ENCODE measurements around the gene FXR2. TPM values are rescaled to one million over a fixed set of nuclear protein-coding genes. Genes with fewer than 3 reads are reported as not detected.

The FXR2 gene
- total and polyA plus RNA-seq, 2 experiments from 2014 or later, result 10.9 to 24.4 TPM

GRCh38 chr17:7552621-7553051, 62.1 kb downstream of the FXR2 start:
- TF ChIP-seq POLR2AphosphoS5 (IDR thresholded peaks at IDR 0.05; ENCODE audit: low read depth), result no peak
- TF ChIP-seq CREB1 (CRISPR knock-in tag; IDR thresholded peaks at IDR 0.05; ENCODE audit: low read depth), result no peak
- TF ChIP-seq CTCF (conservative IDR thresholded peaks at IDR 0.05; ENCODE audit: low read depth in 2 of 2), result no peak
- no peak for TF ChIP-seq JUNB (IDR thresholded peaks at IDR 0.05; ENCODE audit: unreplicated experiment)
- TF ChIP-seq ZNF331 (CRISPR knock-in tag; IDR thresholded peaks at IDR 0.05; ENCODE audit: low read depth), result no peak
- TF ChIP-seq, protein P1, sequence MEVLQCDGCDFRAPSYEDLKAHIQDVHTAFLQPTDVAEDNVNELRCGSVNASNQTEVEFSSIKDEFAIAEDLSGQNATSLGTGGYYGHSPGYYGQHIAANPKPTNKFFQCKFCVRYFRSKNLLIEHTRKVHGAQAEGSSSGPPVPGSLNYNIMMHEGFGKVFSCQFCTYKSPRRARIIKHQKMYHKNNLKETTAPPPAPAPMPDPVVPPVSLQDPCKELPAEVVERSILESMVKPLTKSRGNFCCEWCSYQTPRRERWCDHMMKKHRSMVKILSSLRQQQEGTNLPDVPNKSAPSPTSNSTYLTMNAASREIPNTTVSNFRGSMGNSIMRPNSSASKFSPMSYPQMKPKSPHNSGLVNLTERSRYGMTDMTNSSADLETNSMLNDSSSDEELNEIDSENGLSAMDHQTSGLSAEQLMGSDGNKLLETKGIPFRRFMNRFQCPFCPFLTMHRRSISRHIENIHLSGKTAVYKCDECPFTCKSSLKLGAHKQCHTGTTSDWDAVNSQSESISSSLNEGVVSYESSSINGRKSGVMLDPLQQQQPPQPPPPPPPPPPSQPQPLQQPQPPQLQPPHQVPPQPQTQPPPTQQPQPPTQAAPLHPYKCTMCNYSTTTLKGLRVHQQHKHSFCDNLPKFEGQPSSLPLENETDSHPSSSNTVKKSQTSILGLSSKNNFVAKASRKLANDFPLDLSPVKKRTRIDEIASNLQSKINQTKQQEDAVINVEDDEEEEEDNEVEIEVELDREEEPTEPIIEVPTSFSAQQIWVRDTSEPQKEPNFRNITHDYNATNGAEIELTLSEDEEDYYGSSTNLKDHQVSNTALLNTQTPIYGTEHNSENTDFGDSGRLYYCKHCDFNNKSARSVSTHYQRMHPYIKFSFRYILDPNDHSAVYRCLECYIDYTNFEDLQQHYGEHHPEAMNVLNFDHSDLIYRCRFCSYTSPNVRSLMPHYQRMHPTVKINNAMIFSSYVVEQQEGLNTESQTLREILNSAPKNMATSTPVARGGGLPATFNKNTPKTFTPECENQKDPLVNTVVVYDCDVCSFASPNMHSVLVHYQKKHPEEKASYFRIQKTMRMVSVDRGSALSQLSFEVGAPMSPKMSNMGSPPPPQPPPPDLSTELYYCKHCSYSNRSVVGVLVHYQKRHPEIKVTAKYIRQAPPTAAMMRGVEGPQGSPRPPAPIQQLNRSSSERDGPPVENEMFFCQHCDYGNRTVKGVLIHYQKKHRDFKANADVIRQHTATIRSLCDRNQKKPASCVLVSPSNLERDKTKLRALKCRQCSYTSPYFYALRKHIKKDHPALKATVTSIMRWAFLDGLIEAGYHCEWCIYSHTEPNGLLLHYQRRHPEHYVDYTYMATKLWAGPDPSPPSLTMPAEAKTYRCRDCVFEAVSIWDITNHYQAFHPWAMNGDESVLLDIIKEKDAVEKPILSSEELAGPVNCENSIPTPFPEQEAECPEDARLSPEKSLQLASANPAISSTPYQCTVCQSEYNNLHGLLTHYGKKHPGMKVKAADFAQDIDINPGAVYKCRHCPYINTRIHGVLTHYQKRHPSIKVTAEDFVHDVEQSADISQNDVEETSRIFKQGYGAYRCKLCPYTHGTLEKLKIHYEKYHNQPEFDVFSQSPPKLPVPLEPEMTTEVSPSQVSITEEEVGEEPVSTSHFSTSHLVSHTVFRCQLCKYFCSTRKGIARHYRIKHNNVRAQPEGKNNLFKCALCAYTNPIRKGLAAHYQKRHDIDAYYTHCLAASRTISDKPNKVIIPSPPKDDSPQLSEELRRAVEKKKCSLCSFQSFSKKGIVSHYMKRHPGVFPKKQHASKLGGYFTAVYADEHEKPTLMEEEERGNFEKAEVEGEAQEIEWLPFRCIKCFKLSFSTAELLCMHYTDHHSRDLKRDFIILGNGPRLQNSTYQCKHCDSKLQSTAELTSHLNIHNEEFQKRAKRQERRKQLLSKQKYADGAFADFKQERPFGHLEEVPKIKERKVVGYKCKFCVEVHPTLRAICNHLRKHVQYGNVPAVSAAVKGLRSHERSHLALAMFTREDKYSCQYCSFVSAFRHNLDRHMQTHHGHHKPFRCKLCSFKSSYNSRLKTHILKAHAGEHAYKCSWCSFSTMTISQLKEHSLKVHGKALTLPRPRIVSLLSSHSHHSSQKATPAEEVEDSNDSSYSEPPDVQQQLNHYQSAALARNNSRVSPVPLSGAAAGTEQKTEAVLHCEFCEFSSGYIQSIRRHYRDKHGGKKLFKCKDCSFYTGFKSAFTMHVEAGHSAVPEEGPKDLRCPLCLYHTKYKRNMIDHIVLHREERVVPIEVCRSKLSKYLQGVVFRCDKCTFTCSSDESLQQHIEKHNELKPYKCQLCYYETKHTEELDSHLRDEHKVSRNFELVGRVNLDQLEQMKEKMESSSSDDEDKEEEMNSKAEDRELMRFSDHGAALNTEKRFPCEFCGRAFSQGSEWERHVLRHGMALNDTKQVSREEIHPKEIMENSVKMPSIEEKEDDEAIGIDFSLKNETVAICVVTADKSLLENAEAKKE (CRISPR knock-in tag; IDR thresholded peaks at IDR 0.05), result no peak
- TF ChIP-seq ZNF114 (CRISPR knock-in tag; IDR thresholded peaks at IDR 0.05), result no peak
- TF ChIP-seq STAT1 (IDR thresholded peaks at IDR 0.05; ENCODE audit: unreplicated experiment), result no peak
- no peak for TF ChIP-seq EZH2 (IDR thresholded peaks at IDR 0.05; ENCODE audit: low read depth, unreplicated experiment)
- no peak for TF ChIP-seq NANOG (IDR thresholded peaks at IDR 0.05; ENCODE audit: borderline replicate concordance)
- TF ChIP-seq, protein P2, sequence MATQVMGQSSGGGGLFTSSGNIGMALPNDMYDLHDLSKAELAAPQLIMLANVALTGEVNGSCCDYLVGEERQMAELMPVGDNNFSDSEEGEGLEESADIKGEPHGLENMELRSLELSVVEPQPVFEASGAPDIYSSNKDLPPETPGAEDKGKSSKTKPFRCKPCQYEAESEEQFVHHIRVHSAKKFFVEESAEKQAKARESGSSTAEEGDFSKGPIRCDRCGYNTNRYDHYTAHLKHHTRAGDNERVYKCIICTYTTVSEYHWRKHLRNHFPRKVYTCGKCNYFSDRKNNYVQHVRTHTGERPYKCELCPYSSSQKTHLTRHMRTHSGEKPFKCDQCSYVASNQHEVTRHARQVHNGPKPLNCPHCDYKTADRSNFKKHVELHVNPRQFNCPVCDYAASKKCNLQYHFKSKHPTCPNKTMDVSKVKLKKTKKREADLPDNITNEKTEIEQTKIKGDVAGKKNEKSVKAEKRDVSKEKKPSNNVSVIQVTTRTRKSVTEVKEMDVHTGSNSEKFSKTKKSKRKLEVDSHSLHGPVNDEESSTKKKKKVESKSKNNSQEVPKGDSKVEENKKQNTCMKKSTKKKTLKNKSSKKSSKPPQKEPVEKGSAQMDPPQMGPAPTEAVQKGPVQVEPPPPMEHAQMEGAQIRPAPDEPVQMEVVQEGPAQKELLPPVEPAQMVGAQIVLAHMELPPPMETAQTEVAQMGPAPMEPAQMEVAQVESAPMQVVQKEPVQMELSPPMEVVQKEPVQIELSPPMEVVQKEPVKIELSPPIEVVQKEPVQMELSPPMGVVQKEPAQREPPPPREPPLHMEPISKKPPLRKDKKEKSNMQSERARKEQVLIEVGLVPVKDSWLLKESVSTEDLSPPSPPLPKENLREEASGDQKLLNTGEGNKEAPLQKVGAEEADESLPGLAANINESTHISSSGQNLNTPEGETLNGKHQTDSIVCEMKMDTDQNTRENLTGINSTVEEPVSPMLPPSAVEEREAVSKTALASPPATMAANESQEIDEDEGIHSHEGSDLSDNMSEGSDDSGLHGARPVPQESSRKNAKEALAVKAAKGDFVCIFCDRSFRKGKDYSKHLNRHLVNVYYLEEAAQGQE (IDR thresholded peaks at IDR 0.05; ENCODE audit: unreplicated experiment), result no peak
- TF ChIP-seq EZH2phosphoT487 (IDR thresholded peaks at IDR 0.05; ENCODE audit: unreplicated experiment), result no peak
- no peak for TF ChIP-seq ETS1 (IDR thresholded peaks at IDR 0.05)
- H3K36me3 ChIP-seq (ENCODE audit: insufficient read depth), result no peaks in the 10 kb centered on the region

More at GRCh38 chr17:7552621-7553051, 62.1 kb downstream of the FXR2 start:
- peaks cover 10% of the 10 kb centered on the region for H3K27me3 ChIP-seq (ENCODE audit: insufficient read depth)
- H3K36me3 Mint-ChIP-seq (ENCODE audit: low read depth), result no peaks in the 10 kb centered on the region
- DNase-seq (ENCODE audit: low spot score), result no peak
- no peak overlapping the region for H2AFZ ChIP-seq
- H3K9me3 Mint-ChIP-seq, result no peaks in the 10 kb centered on the region
- H3F3A ChIP-seq (replicated peaks; ENCODE audit: low read depth), result peaks cover 21% of the 10 kb centered on the region
- no peaks in the 10 kb centered on the region for H3K9me2 ChIP-seq (ENCODE audit: insufficient read depth)
- no peak overlapping the region for H3K4me3 ChIP-seq
- peaks cover 23% of the 10 kb centered on the region for H3K4me1 Mint-ChIP-seq
- no peaks in the 10 kb centered on the region for H3K79me2 ChIP-seq (replicated peaks; ENCODE audit: insufficient read depth)
- no peak overlapping the region for H3K27ac Mint-ChIP-seq
- ATAC-seq, result no peak
- no peaks in the 10 kb centered on the region for H4K20me1 ChIP-seq (replicated peaks; ENCODE audit: insufficient read depth)
- peaks cover 12% of the 10 kb centered on the region for H3K4me1 ChIP-seq (ENCODE audit: insufficient read depth)
- no peak overlapping the region; the same call in 2 of the 3 replicates for H3K4me3 Mint-ChIP-seq
- H3K27me3 Mint-ChIP-seq (ENCODE audit: insufficient read depth, low read depth, poor library complexity), result peaks cover 14% of the 10 kb centered on the region
- H3K4me2 ChIP-seq, result no peak overlapping the region
- H3K27ac ChIP-seq (ENCODE audit: low read depth), result no peak overlapping the region
